DOHH2 (cell line): ENCODE results near the gene CD177.

Experiments used
- EZH2phosphoT487 ChIP-seq: fragments of 200-600 bp; sonication (generic); IDR thresholded peaks from 2 replicates; pipeline ENCODE4 v1.6.1; 2017; ENCODE audit warnings: borderline replicate concordance, mild to moderate bottlenecking, antibody characterized with exemption, low read length, moderate library complexity, mixed read lengths
- TF ChIP-seq, protein P1 (sequence below): fragments of 200-600 bp; sonication (generic); IDR thresholded peaks from one replicate; pipeline ENCODE4 v1.5.1; 2014; ENCODE audit warnings: antibody characterized with exemption, mild to moderate bottlenecking, low read depth, low read length; ENCODE audit not compliant: poor library complexity, severe bottlenecking

DNA sequence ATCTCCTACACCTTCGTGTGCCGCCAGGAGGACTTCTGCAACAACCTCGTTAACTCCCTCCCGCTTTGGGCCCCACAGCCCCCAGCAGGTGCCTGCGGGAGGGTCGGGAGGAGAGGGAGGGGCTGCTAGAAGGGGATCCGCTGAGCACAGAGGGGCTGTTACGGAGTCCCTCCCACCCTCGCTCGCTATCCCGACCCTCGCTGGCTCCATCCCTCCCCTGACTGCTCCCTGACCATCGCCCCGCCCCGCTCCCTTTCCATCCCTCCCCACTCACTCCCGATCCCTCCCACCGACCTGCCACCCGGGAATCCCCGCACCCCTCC is 780 bp downstream of the CD177 start:
- TF ChIP-seq, protein P1, sequence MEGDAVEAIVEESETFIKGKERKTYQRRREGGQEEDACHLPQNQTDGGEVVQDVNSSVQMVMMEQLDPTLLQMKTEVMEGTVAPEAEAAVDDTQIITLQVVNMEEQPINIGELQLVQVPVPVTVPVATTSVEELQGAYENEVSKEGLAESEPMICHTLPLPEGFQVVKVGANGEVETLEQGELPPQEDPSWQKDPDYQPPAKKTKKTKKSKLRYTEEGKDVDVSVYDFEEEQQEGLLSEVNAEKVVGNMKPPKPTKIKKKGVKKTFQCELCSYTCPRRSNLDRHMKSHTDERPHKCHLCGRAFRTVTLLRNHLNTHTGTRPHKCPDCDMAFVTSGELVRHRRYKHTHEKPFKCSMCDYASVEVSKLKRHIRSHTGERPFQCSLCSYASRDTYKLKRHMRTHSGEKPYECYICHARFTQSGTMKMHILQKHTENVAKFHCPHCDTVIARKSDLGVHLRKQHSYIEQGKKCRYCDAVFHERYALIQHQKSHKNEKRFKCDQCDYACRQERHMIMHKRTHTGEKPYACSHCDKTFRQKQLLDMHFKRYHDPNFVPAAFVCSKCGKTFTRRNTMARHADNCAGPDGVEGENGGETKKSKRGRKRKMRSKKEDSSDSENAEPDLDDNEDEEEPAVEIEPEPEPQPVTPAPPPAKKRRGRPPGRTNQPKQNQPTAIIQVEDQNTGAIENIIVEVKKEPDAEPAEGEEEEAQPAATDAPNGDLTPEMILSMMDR: no peak
- no peak for TF ChIP-seq EZH2phosphoT487
